K562 (cell line): Measurements from ENCODE around the gene NCF2. TPM values are rescaled to one million over a fixed set of nuclear protein-coding genes. Genes with fewer than 3 reads are reported as not detected.

Experiments
- ATAC-seq: fragments of 200-7000 bp; cut with Tn5 transposase; 3 replicates; pipeline ENCODE4 v1.9.1; 2020; ENCODE audit warnings: moderate library complexity
- BruUV-seq: library from RNA; stranded (reverse); fragments of 400-500 nt; replicated peaks from 2 replicates; lab custom pipeline; 2021; lab: Mats Ljungman, UMichigan
- CTCF ChIA-PET: fragments of 300-600 bp; formaldehyde crosslinking; extraction: SDS; loops from one replicate; lab custom pipeline; 2021; ENCODE audit warnings: low intra/inter-chr PET ratio; lab: Yijun Ruan, JAX
- POLR2A ChIA-PET: fragments of 300-600, 350-650 bp; sonication (Branson Sonifier 250); formaldehyde crosslinking; extraction: SDS; loops from one replicate; lab custom pipeline; 2021; ENCODE audit warnings: antibody characterized with exemption, inconsistent platforms; lab: Yijun Ruan, JAX
- DNase-seq, 4 experiments: peaks; one replicate each; pipeline versions ENCODE4 v3.0.0 to v3.0.0-alpha.2; 2011 to 2018; ENCODE audit warnings: low spot score in 3 of 4, mixed read lengths in 3 of 4; ENCODE audit errors: extremely low read depth in 1 of 4
- FAIRE-seq: peaks from 2 replicates; lab custom pipeline; 2011; peaks lifted over from hg19 to GRCh38; lab: Jason Lieb, UNC
- H2AFZ ChIP-seq: 2 replicates; pipeline ENCODE4 v1.6.0; 2011; ENCODE audit warnings: low read depth, low read length, control low read depth, inconsistent platforms
- H3K27ac ChIP-seq: fragments of 200-600 bp; 3 replicates; pipeline ENCODE4 v1.8.0; 2011; ENCODE audit warnings: low read depth, mild to moderate bottlenecking, control low read depth, inconsistent platforms, low read length, moderate library complexity, mixed read lengths; ENCODE audit errors: extremely low read depth
- H3K27me3 ChIP-seq, 2 experiments: fragments of 300-600 bp in 1 of 2; 2 replicates in 1 of 2; 3 replicates in 1 of 2; pipeline versions ENCODE4 v1.6.0 to v1.8.0; 2011; ENCODE audit warnings: inconsistent platforms in 2 of 2, low read length in 2 of 2, mild to moderate bottlenecking in 1 of 2, mixed read lengths in 1 of 2, moderate library complexity in 1 of 2; ENCODE audit not compliant: control insufficient read depth in 2 of 2, insufficient read depth in 2 of 2
- H3K36me3 ChIP-seq: fragments of 300-600 bp; 3 replicates; pipeline ENCODE4 v1.8.0; 2011; ENCODE audit warnings: mild to moderate bottlenecking, low read length, inconsistent platforms; ENCODE audit not compliant: control insufficient read depth, insufficient read depth
- H3K4me1 ChIP-seq, 2 experiments: fragments of 200-600 bp in 1 of 2; replicated peaks in 1 of 2; 2 replicates in 1 of 2; 3 replicates in 1 of 2; pipeline versions ENCODE4 v1.5.1 to v1.8.0; 2011; ENCODE audit warnings: inconsistent platforms in 2 of 2, low read length in 2 of 2, mild to moderate bottlenecking in 1 of 2, mixed read lengths in 1 of 2, moderate library complexity in 1 of 2; ENCODE audit not compliant: control insufficient read depth in 2 of 2, insufficient read depth in 2 of 2
- H3K4me2 ChIP-seq: 2 replicates; pipeline ENCODE4 v1.6.1; 2011; ENCODE audit warnings: low read length, control low read depth, inconsistent platforms, mixed read lengths; ENCODE audit not compliant: insufficient read depth
- H3K4me3 ChIP-seq: fragments of 200-600 bp; sonication (generic), shearing (Covaris generic); 2 replicates; pipeline ENCODE4 v1.5.1; 2016; ENCODE audit warnings: control low read depth, inconsistent platforms
- H3K79me2 ChIP-seq: fragments of 200-600 bp; 3 replicates; pipeline ENCODE4 v1.8.0; 2011; ENCODE audit warnings: low read length, inconsistent platforms; ENCODE audit not compliant: control insufficient read depth, insufficient read depth
- H3K9ac ChIP-seq, 2 experiments: 2 replicates each; pipeline versions ENCODE4 v1.6.0 to v1.6.1; 2011; ENCODE audit warnings: low read depth in 2 of 2, low read length in 2 of 2, control low read depth in 1 of 2, inconsistent platforms in 1 of 2, mild to moderate bottlenecking in 1 of 2, mixed read lengths in 1 of 2; ENCODE audit not compliant: insufficient read depth in 1 of 2
- H3K9me1 ChIP-seq: one replicate; pipeline ENCODE4 v1.6.0; 2011; ENCODE audit warnings: inconsistent platforms, mild to moderate bottlenecking, low read length, moderate library complexity; ENCODE audit not compliant: control insufficient read depth, insufficient read depth
- H3K9me3 ChIP-seq: replicated peaks from 2 replicates; pipeline ENCODE4 v1.5.1; 2011; ENCODE audit warnings: low read depth, low read length, inconsistent platforms; ENCODE audit not compliant: control insufficient read depth, insufficient read depth
- H4K20me1 ChIP-seq: replicated peaks from 2 replicates; pipeline ENCODE4 v1.6.1; 2011; ENCODE audit warnings: low read length, inconsistent platforms, mixed read lengths; ENCODE audit not compliant: control insufficient read depth, insufficient read depth
- E2F3 ChIP-seq: fragments of 250-450 bp; sonication (Bioruptor Pico); IDR thresholded peaks from 2 replicates; pipeline ENCODE4 v1.4.0; 2020; ENCODE audit warnings: mild to moderate bottlenecking
- FOXA3 ChIP-seq, 2 experiments: fragments of 450-650 bp in 1 of 2; sonication (generic) in 1 of 2; formaldehyde crosslinking; IDR thresholded peaks in 1 of 2; conservative IDR thresholded peaks in 1 of 2; 2 replicates each; pipeline versions ENCODE4 v1.4.0 to v1.8.0; 2020 to 2022; ENCODE audit warnings: mild to moderate bottlenecking in 2 of 2, missing genetic modification reagents in 1 of 2
- GATAD2B ChIP-seq: fragments of 450-650 bp; IDR thresholded peaks from 2 replicates; pipeline ENCODE4 v1.6.1; 2017; ENCODE audit warnings: mild to moderate bottlenecking, borderline replicate concordance
- HNRNPL ChIP-seq: fragments of 200-400 bp; formaldehyde crosslinking; IDR thresholded peaks from 2 replicates; pipeline ENCODE4 v1.6.1; 2017; ENCODE audit warnings: low read depth, mild to moderate bottlenecking, low read length
- HOXB6 ChIP-seq: fragments of 250-450 bp; sonication (Bioruptor Pico); IDR thresholded peaks from 2 replicates; pipeline ENCODE4 v1.5.1; 2022; ENCODE audit warnings: mild to moderate bottlenecking, borderline replicate concordance
- NFE2 ChIP-seq: IDR thresholded peaks from 2 replicates; pipeline ENCODE4 v1.6.1; 2014; ENCODE audit warnings: antibody characterized with exemption, low read depth
- PHB ChIP-seq: fragments of 250-450 bp; sonication (Bioruptor Pico); IDR thresholded peaks from 2 replicates; pipeline ENCODE4 v1.5.0; 2021
- RBFOX2 ChIP-seq: fragments of 200-400 bp; formaldehyde crosslinking; IDR thresholded peaks from 2 replicates; pipeline ENCODE4 v1.6.1; 2017; ENCODE audit warnings: low read depth, mild to moderate bottlenecking, low read length, moderate library complexity
- RBM25 ChIP-seq: fragments of 200-400 bp; formaldehyde crosslinking; IDR thresholded peaks from 2 replicates; pipeline ENCODE4 v1.6.1; 2018; ENCODE audit warnings: low read length, low read depth, moderate library complexity; ENCODE audit not compliant: severe bottlenecking
- SLC30A9 ChIP-seq: fragments of 250-450 bp; sonication (Bioruptor Pico); IDR thresholded peaks from 2 replicates; pipeline ENCODE4 v1.8.0; 2022; ENCODE audit warnings: mild to moderate bottlenecking, moderate library complexity
- ZNF586 ChIP-seq: fragments of 450-650 bp; formaldehyde crosslinking; conservative IDR thresholded peaks from 2 replicates; pipeline ENCODE4 v1.4.0; 2020; ENCODE audit warnings: mild to moderate bottlenecking, moderate library complexity
- ZNF778 ChIP-seq: fragments of 450-650 bp; formaldehyde crosslinking; IDR thresholded peaks from 2 replicates; pipeline ENCODE4 v1.4.0; 2020; ENCODE audit warnings: mild to moderate bottlenecking, moderate library complexity
- in situ Hi-C: fragments of 300-500 bp; cut with MboI; formaldehyde crosslinking; loops from 4 replicates; pipeline ENCODE4 v1.15.0; 2018; ENCODE audit warnings: inconsistent platforms, mixed read lengths
- intact Hi-C: fragments of 100-400 bp; cut with micrococcal nuclease; formaldehyde crosslinking; loops from 2 replicates; pipeline ENCODE4 v1.14.2; 2022
- polyA plus RNA-seq, 8 experiments: library from polyadenylated mRNA; depleted of rRNA in 4 of 8; stranded (reverse) in 5 of 8; unstranded in 3 of 8; fragments of >200 nt; fragmentation: Nextera tagmentation in 2 of 8; fragmentation: Illumina TruSeq in 1 of 8; extraction: Ambion mirVana in 2 of 8; extraction: Trizol in 1 of 8; gene quantifications; 2 replicates each; pipeline versions ENCODE4 v1.2.1 to v1.2.3, GENCODE V29; 2011 to 2014; ENCODE audit warnings: inconsistent platforms in 1 of 8, missing spikeins in 1 of 8
- total RNA-seq, 7 experiments: library from RNA; depleted of rRNA in 6 of 7; stranded (reverse); fragments of >200 nt in 6 of 7; fragmentation: Illumina TruSeq in 2 of 7; extraction: Trizol in 2 of 7; gene quantifications; 2 replicates each; pipeline versions ENCODE4 v1.2.1 to v1.2.3, GENCODE V29; 2011 to 2021; ENCODE audit warnings: low replicate concordance in 1 of 7
- TF ChIP-seq, protein P1 (sequence below): fragments of 450-650 bp; formaldehyde crosslinking; IDR thresholded peaks from 2 replicates; pipeline ENCODE4 v1.4.0; 2020; ENCODE audit warnings: mild to moderate bottlenecking, moderate library complexity
- TF ChIP-seq, protein P2 (sequence below): sonication (generic); formaldehyde crosslinking; IDR thresholded peaks from 2 replicates; pipeline ENCODE4 v1.8.1; 2023; ENCODE audit warnings: mild to moderate bottlenecking, missing genetic modification reagents

The NCF2 gene
- total and polyA plus RNA-seq, 9 of the 15 experiments (the other 6 are each of a cell fraction or from before 2014, with no cell fraction given): 0.07 to 0.54 (median 0.16) TPM; not detected in 3

DNA sequence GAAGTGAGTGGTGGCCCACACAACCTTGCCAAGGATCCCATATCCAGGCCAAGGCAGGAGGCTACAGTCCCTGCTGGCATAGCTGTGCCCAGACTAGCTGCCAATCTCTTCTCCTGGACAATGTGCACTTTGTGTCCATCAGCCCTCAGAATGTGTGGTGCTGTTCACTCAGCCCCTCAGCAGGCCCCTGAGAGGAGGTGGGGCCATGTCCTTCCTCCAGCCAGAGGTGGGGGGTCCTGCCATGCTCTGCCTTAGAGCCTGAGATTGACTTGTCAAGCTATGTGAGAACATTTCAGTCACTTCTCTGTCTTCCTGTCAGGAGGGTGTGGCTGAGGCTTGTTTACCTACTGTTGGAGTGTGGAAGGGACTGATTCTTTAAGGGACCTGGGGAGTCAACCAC, 1.4 kb downstream of the NCF2 start:
- ChIA-PET POLR2A (interaction anchor here (0.6 to 1.2 kb wide), 2 partner anchors 9 to 16 kb away, joined by 3 to 4 read pairs; no protein-coding TSS in a partner anchor), CTCF (no interaction called here)
- ATAC-seq (no peak), FAIRE-seq (no peak), DNase-seq (no peak)
- in situ Hi-C loops: no loop called here
- Histone ChIP-seq H3K9me1 (no peaks in the 10 kb centered on the region), H3K4me2 (no peak overlapping the region), H3K27me3 (peaks cover 28 to 46% of the 10 kb centered on the region in 2 experiments), H2AFZ (no peak overlapping the region), H3K79me2 (no peaks in the 10 kb centered on the region), H3K9me3 (no peaks in the 10 kb centered on the region), H3K27ac (no peak overlapping the region), H3K4me1 (no peaks in the 10 kb centered on the region), H3K36me3 (no peaks in the 10 kb centered on the region), H4K20me1 (no peaks in the 10 kb centered on the region), H3K9ac (no peak overlapping the region), H3K4me3 (no peak overlapping the region)
- intact Hi-C loops: no loop called here
- TF ChIP-seq RBM25 (no peak), HNRNPL (no peak), GATAD2B (no peak), ZNF586 (CRISPR knock-in tag) (no peak), PHB (CRISPR knock-in tag) (no peak), HOXB6 (CRISPR knock-in tag) (no peak), ZNF778 (CRISPR knock-in tag) (no peak), SLC30A9 (CRISPR knock-in tag) (no peak), FOXA3 (CRISPR knock-in tag; conservative IDR thresholded peaks at IDR 0.05 in 1 of 2, IDR thresholded peaks at IDR 0.05 in 1 of 2) (no peak), NFE2 (no peak), E2F3 (CRISPR knock-in tag) (no peak), RBFOX2 (no peak)
- TF ChIP-seq, protein P1, sequence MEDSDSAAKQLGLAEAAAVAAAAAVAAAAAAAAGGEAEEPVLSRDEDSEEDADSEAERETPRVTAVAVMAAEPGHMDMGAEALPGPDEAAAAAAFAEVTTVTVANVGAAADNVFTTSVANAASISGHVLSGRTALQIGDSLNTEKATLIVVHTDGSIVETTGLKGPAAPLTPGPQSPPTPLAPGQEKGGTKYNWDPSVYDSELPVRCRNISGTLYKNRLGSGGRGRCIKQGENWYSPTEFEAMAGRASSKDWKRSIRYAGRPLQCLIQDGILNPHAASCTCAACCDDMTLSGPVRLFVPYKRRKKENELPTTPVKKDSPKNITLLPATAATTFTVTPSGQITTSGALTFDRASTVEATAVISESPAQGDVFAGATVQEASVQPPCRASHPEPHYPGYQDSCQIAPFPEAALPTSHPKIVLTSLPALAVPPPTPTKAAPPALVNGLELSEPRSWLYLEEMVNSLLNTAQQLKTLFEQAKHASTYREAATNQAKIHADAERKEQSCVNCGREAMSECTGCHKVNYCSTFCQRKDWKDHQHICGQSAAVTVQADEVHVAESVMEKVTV (CRISPR knock-in tag): no peak
- TF ChIP-seq, protein P2, sequence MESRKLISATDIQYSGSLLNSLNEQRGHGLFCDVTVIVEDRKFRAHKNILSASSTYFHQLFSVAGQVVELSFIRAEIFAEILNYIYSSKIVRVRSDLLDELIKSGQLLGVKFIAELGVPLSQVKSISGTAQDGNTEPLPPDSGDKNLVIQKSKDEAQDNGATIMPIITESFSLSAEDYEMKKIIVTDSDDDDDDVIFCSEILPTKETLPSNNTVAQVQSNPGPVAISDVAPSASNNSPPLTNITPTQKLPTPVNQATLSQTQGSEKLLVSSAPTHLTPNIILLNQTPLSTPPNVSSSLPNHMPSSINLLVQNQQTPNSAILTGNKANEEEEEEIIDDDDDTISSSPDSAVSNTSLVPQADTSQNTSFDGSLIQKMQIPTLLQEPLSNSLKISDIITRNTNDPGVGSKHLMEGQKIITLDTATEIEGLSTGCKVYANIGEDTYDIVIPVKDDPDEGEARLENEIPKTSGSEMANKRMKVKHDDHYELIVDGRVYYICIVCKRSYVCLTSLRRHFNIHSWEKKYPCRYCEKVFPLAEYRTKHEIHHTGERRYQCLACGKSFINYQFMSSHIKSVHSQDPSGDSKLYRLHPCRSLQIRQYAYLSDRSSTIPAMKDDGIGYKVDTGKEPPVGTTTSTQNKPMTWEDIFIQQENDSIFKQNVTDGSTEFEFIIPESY (CRISPR knock-in tag): no peak
- BruUV-seq: no TSS peak
